NCI-H1694 (cell line): ENCODE measurements around the gene TPRG1.

Experiments
- DNase-seq: peaks from one replicate; lab custom pipeline; 2025; lab: John Stamatoyannopoulos, UW

TPRG1 gene

GRCh38 chr3:189282189-189282588 is 110.4 kb downstream of the TPRG1 start:
- no peak for DNase-seq

GRCh38 chr3:189282741-189283140 is 111.0 kb downstream of the TPRG1 start:
- no peak for DNase-seq

- DNase-seq: no peak
Measured at GRCh38 chr3:189286188-189286587, 114.4 kb downstream of the TPRG1 start.

- no peak for DNase-seq
Measured at GRCh38 chr3:189286916-189287315, 115.1 kb downstream of the TPRG1 start.

GRCh38 chr3:189288348-189289235 is 116.8 kb downstream of the TPRG1 start:
- no peak for DNase-seq

- no peak for DNase-seq
Measured at GRCh38 chr3:189289251-189289650, 117.5 kb downstream of the TPRG1 start.

GRCh38 chr3:189292667-189293484 is 121.1 kb downstream of the TPRG1 start:
- DNase-seq: no peak

- no peak for DNase-seq
Measured at GRCh38 chr3:189294649-189295048, 122.9 kb downstream of the TPRG1 start.

- no peak for DNase-seq
Measured at GRCh38 chr3:189295089-189295488, 123.3 kb downstream of the TPRG1 start.

- no peak for DNase-seq
Measured at GRCh38 chr3:189297932-189298331, 126.2 kb downstream of the TPRG1 start.

GRCh38 chr3:189298469-189299375 is 127.0 kb downstream of the TPRG1 start:
- no peak for DNase-seq

- no peak for DNase-seq
Measured at GRCh38 chr3:189300345-189300744, 128.6 kb downstream of the TPRG1 start.

GRCh38 chr3:189301479-189301878 is 129.7 kb downstream of the TPRG1 start:
- no peak for DNase-seq

- DNase-seq: no peak
Measured at GRCh38 chr3:189303584-189303983, 131.8 kb downstream of the TPRG1 start.

GRCh38 chr3:189304465-189305351 is 132.9 kb downstream of the TPRG1 start:
- DNase-seq: no peak

- no peak for DNase-seq
Measured at GRCh38 chr3:189305412-189305811, 133.6 kb downstream of the TPRG1 start.

GRCh38 chr3:189307963-189308362 is 136.2 kb downstream of the TPRG1 start:
- DNase-seq: no peak

- no peak for DNase-seq
Measured at GRCh38 chr3:189308608-189309007, 136.8 kb downstream of the TPRG1 start.

- DNase-seq: no peak
Measured at GRCh38 chr3:189309400-189309975, 137.7 kb downstream of the TPRG1 start.

- no peak for DNase-seq
Measured at GRCh38 chr3:189311521-189311920, 139.8 kb downstream of the TPRG1 start.

GRCh38 chr3:189312866-189313265 is 141.1 kb downstream of the TPRG1 start:
- DNase-seq: no peak
